ENCODE measurements around the gene SLC6A1. TPM values are rescaled to one million over a fixed set of nuclear protein-coding genes. Genes with fewer than 3 reads are reported as not detected.

SLC6A1 gene
- total RNA-seq, 2 experiments from 2014 or later: not detected

Other genes with a start within 250 kb of the SLC6A1 start
- not detected for gene SLC6A11, start 176.5 kb upstream of the SLC6A1 start, total RNA-seq
- gene HRH1, start 161.7 kb downstream of the SLC6A1 start, total RNA-seq: 1 to 10 TPM in 1 of 2 experiments, under 1 TPM in 1; 0.98 to 1.4 TPM